Activated CD4-positive, alpha-beta T cell treated with anti-CD3 and anti-CD28 coated beads for 36 hours (primary cell): Measurements from ENCODE around the gene DET1. TPM values are rescaled to one million over a fixed set of nuclear protein-coding genes. Genes with fewer than 3 reads are reported as not detected.

Source experiments
- ATAC-seq: fragments of 200-7000 bp; cut with Tn5 transposase; one replicate; pipeline ENCODE4 v1.10.0; 2021; ENCODE audit warnings: mild to moderate bottlenecking, moderate library complexity
- CTCF ChIA-PET: fragments of 350-600 bp; sonication (Branson Sonifier 250); formaldehyde crosslinking; loops from one replicate; lab custom pipeline; 2021; ENCODE audit warnings: antibody characterized with exemption; lab: Charles Lee
- POLR2A ChIA-PET: fragments of 350-600 bp; sonication (Branson Sonifier 250); formaldehyde crosslinking; loops from one replicate; lab custom pipeline; 2021; ENCODE audit warnings: antibody characterized with exemption, inconsistent platforms; lab: Charles Lee
- DNase-seq: peaks from one replicate; pipeline ENCODE4 v3.0.0-alpha.2; 2020
- H3K27ac Mint-ChIP-seq: one replicate; pipeline ENCODE4 v1.8.0; 2021; ENCODE audit warnings: mixed read lengths
- H3K27me3 Mint-ChIP-seq: one replicate; pipeline ENCODE4 v1.8.0; 2021; ENCODE audit warnings: mixed read lengths
- H3K36me3 Mint-ChIP-seq: one replicate; pipeline ENCODE4 v1.8.0; 2021; ENCODE audit warnings: low read depth, mixed read lengths
- H3K4me1 Mint-ChIP-seq: one replicate; pipeline ENCODE4 v1.8.0; 2021; ENCODE audit warnings: mixed read lengths
- H3K4me3 Mint-ChIP-seq: one replicate; pipeline ENCODE4 v1.8.0; 2021; ENCODE audit warnings: mild to moderate bottlenecking, moderate library complexity, mixed read lengths
- H3K9me3 Mint-ChIP-seq: one replicate; pipeline ENCODE4 v1.8.0; 2021; ENCODE audit warnings: low read depth, mixed read lengths
- intact Hi-C, 2 experiments: fragments of 100-400 bp; cut with DNase I in 1 of 2; cut with micrococcal nuclease in 1 of 2; formaldehyde crosslinking; loops; one replicate each; pipeline versions ENCODE4 v1.14.2 to v1.15.1; 2022 to 2024; cut with DNase I, micrococcal nuclease
- total RNA-seq, 2 experiments: library from RNA; stranded (reverse); gene quantifications; one replicate each; pipeline ENCODE4 v1.2.3, GENCODE V29; 2021

Gene DET1
- total RNA-seq, result 1 to 10 TPM; 2.7 to 3.0 TPM

- Mint-ChIP-seq H3K9me3 (peaks cover 2% of the 10 kb centered on the region), H3K4me1 (peaks cover 13% of the 10 kb centered on the region), H3K36me3 (peaks cover 4% of the 10 kb centered on the region), H3K4me3 (peak within 1 kb of the TSS; percentile 83), H3K27ac (peak within 1 kb of the TSS; percentile 91), H3K27me3 (no peaks in the 10 kb centered on the region)
- DNase-seq, result peak; percentile 98
- intact Hi-C loops, result loop anchor here (1.0 to 10.0 kb wide), 6 partner anchors 75 to 1028 kb away; partner anchors contain the start of genes AEN (in 2 of the 2), MRPL46 (in 2 of the 2), MRPS11 (in 2 of the 2) and ABHD2 (in 1 of the 2)
- ATAC-seq, result peak; percentile 97
- ChIA-PET CTCF (no interaction called here), POLR2A (no interaction called here)
Measured at GRCh38 chr15:88546248-88547129, at the start of gene DET1. Gene DET1, minus strand, starts transcription at chr15:88546681. Its CDS starts 14,976 bp downstream, at chr15:88531705.

DNA sequence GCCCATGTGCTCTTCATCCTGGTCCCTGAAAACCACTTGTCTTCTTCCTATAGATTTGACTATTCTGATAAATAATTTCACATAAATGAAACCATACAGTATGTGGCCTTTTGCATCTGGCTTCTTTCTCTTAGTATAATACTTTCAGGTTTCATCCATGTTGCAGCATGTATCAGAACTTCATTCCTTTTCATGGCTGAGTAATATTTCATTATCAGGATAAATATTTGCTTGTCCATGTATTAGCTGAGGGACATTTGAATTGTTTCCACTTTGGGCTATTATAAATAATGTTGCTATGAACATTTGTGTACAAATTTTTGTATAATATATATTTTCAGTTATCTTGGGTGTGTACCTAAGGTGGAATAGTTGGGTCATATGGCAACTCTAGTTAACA, 44.9 kb upstream of the DET1 start:
- DNase-seq (no peak), ATAC-seq (no peak)
- H3K36me3 Mint-ChIP-seq, result no peaks in the 10 kb centered on the region
- no peaks in the 10 kb centered on the region for H3K9me3 Mint-ChIP-seq
- intact Hi-C loops, result no loop called here
- POLR2A ChIA-PET, result no interaction called here
- CTCF ChIA-PET, result interaction anchor here (0.7 kb wide), 1 partner anchor 382 kb away, joined by 3 read pairs; no protein-coding TSS in a partner anchor
- no peak overlapping the region for H3K27ac Mint-ChIP-seq
- H3K4me3 Mint-ChIP-seq, result no peak overlapping the region
- H3K27me3 Mint-ChIP-seq, result peaks cover 2% of the 10 kb centered on the region
- peaks cover 4% of the 10 kb centered on the region for H3K4me1 Mint-ChIP-seq

DNA sequence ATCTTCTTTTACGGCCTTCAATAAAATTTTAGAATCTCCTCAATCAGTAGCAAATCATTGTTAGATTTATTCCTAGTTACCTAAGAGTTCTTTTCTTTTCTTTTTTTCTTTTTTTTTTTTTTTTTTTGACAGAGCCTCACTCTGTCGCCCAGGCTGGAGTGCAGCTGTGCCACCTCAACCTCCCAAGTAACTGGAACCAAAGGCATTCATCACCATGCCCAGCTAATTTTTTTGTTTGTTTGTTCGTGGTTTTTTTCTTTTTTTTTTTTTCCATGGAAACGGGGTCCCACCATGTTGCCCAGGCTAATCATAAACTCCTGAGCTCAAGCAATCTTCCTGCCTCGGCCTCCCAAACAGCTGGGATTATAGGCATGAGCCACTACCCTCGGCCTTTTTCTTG, 44.3 kb upstream of the DET1 start:
- Mint-ChIP-seq H3K27ac (no peak overlapping the region), H3K4me1 (peaks cover 4% of the 10 kb centered on the region), H3K9me3 (no peaks in the 10 kb centered on the region), H3K27me3 (peaks cover 2% of the 10 kb centered on the region), H3K36me3 (no peaks in the 10 kb centered on the region), H3K4me3 (no peak overlapping the region)
- DNase-seq, result no peak
- intact Hi-C loops, result no loop called here
- ATAC-seq, result no peak
- POLR2A ChIA-PET, result no interaction called here
- CTCF ChIA-PET, result no interaction called here

- Mint-ChIP-seq H3K4me3 (no peak overlapping the region), H3K27ac (no peak overlapping the region), H3K4me1 (no peaks in the 10 kb centered on the region), H3K9me3 (no peaks in the 10 kb centered on the region), H3K27me3 (peaks cover 2% of the 10 kb centered on the region), H3K36me3 (no peaks in the 10 kb centered on the region)
- intact Hi-C loops, result no loop called here
- no peak for DNase-seq
- POLR2A ChIA-PET, result no interaction called here
- CTCF ChIA-PET, result interaction anchor here (0.7 kb wide), 1 partner anchor 80 kb away, joined by 3 read pairs; no protein-coding TSS in a partner anchor
- ATAC-seq, result no peak
Measured at GRCh38 chr15:88586401-88587162, 40.1 kb upstream of the DET1 start.

- intact Hi-C loops, result no loop called here
- POLR2A ChIA-PET, result no interaction called here
- ATAC-seq (no peak), DNase-seq (no peak)
- no peaks in the 10 kb centered on the region for H3K36me3 Mint-ChIP-seq
- no peak overlapping the region for H3K27ac Mint-ChIP-seq
- no peaks in the 10 kb centered on the region for H3K4me1 Mint-ChIP-seq
- H3K27me3 Mint-ChIP-seq, result peaks cover 2% of the 10 kb centered on the region
- no peaks in the 10 kb centered on the region for H3K9me3 Mint-ChIP-seq
- CTCF ChIA-PET, result interaction anchor here (0.6 kb wide), 1 partner anchor 14 kb away, joined by 3 read pairs; no protein-coding TSS in a partner anchor
- no peak overlapping the region for H3K4me3 Mint-ChIP-seq
Measured at GRCh38 chr15:88580532-88580931, 34.1 kb upstream of the DET1 start.

- intact Hi-C loops, result no loop called here
- ChIA-PET CTCF (no interaction called here), POLR2A (no interaction called here)
- H3K36me3 Mint-ChIP-seq, result no peaks in the 10 kb centered on the region
- ATAC-seq (no peak), DNase-seq (no peak)
- peaks cover 5% of the 10 kb centered on the region for H3K27me3 Mint-ChIP-seq
- H3K4me3 Mint-ChIP-seq, result no peak overlapping the region
- H3K9me3 Mint-ChIP-seq, result no peaks in the 10 kb centered on the region
- H3K4me1 Mint-ChIP-seq, result no peaks in the 10 kb centered on the region
- H3K27ac Mint-ChIP-seq, result no peak overlapping the region
Measured at GRCh38 chr15:88579322-88579721, 32.8 kb upstream of the DET1 start.

- ATAC-seq (no peak), DNase-seq (no peak)
- POLR2A ChIA-PET, result no interaction called here
- intact Hi-C loops, result no loop called here
- no peaks in the 10 kb centered on the region for H3K36me3 Mint-ChIP-seq
- no peak overlapping the region for H3K4me3 Mint-ChIP-seq
- no peaks in the 10 kb centered on the region for H3K9me3 Mint-ChIP-seq
- CTCF ChIA-PET, result no interaction called here
- H3K4me1 Mint-ChIP-seq, result no peaks in the 10 kb centered on the region
- H3K27me3 Mint-ChIP-seq, result peaks cover 3% of the 10 kb centered on the region
- no peak overlapping the region for H3K27ac Mint-ChIP-seq
Measured at GRCh38 chr15:88574655-88575054, 28.2 kb upstream of the DET1 start.

- peaks cover 3% of the 10 kb centered on the region for H3K27me3 Mint-ChIP-seq
- ChIA-PET POLR2A (no interaction called here), CTCF (no interaction called here)
- intact Hi-C loops, result no loop called here
- no peak overlapping the region for H3K27ac Mint-ChIP-seq
- no peaks in the 10 kb centered on the region for H3K36me3 Mint-ChIP-seq
- ATAC-seq (no peak), DNase-seq (no peak)
- no peak overlapping the region for H3K4me3 Mint-ChIP-seq
- H3K9me3 Mint-ChIP-seq, result no peaks in the 10 kb centered on the region
- H3K4me1 Mint-ChIP-seq, result no peaks in the 10 kb centered on the region
Measured at GRCh38 chr15:88574077-88574476, 27.6 kb upstream of the DET1 start.

- no peaks in the 10 kb centered on the region for H3K9me3 Mint-ChIP-seq
- peaks cover 5% of the 10 kb centered on the region for H3K27me3 Mint-ChIP-seq
- H3K36me3 Mint-ChIP-seq, result no peaks in the 10 kb centered on the region
- ChIA-PET CTCF (no interaction called here), POLR2A (no interaction called here)
- H3K27ac Mint-ChIP-seq, result no peak overlapping the region
- H3K4me3 Mint-ChIP-seq, result no peak overlapping the region
- DNase-seq (no peak), ATAC-seq (no peak)
- intact Hi-C loops, result no loop called here
- H3K4me1 Mint-ChIP-seq, result no peaks in the 10 kb centered on the region
Measured at GRCh38 chr15:88571852-88572259, 25.4 kb upstream of the DET1 start.

DNA sequence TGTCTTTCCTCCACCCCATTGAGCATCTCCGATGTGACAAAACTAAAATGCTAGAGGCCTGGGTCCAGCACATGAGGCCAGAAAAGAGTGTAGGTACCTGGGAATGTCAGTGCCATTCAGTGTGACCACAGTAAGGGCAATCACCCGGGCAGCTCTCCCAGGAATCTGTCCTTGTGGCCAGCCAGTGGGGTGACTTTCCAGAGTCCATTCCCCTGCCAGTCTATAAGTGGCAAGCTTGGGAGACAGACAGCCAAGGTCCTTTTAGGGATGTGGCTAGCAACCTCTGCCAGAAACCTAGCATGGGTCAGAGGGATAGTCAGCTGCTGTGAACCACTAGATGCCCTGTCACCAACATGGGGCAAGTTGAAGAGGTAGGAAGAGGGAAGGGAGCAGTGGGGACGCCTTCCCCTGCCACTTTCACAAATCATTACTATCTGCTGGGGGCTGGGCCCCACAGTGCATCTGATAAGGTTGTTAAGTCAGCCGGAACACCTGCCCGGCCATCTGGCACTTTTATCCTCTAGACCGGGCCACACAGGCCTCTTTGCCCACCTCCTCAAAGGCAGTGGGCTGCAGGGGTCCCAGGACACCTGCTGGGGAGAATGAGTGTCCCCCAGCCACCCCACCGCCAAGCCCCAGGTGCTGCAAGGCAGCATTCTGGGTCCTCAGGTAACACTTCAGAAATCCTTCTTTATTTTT, 24.8 kb upstream of the DET1 start:
- Mint-ChIP-seq H3K36me3 (no peaks in the 10 kb centered on the region), H3K9me3 (no peaks in the 10 kb centered on the region), H3K4me3 (no peak overlapping the region), H3K4me1 (no peaks in the 10 kb centered on the region), H3K27me3 (peaks cover 5% of the 10 kb centered on the region), H3K27ac (no peak overlapping the region)
- ChIA-PET CTCF (no interaction called here), POLR2A (no interaction called here)
- ATAC-seq (no peak), DNase-seq (no peak)
- intact Hi-C loops, result no loop called here

DNA sequence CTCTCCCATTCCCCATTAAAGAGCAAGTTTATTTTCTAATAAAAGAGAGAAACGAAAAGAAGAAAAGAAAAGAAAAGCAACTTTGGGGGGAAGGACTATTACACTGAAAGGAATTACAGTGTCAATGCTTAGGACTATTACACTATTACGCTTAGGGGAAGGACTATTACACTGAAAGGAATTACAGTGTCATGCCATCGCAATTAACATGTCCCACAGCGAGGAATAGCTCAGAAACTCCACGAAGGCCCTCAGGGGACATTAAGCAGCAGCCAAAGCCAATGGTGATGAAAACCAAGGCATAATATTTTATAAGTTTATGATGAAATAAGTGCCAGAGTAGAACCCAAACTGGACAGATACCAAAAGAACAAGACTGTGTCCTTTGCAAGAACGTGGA, 22.1 kb upstream of the DET1 start:
- DNase-seq (no peak), ATAC-seq (no peak)
- Mint-ChIP-seq H3K4me1 (no peaks in the 10 kb centered on the region), H3K4me3 (no peak overlapping the region), H3K36me3 (no peaks in the 10 kb centered on the region), H3K27me3 (peaks cover 2% of the 10 kb centered on the region), H3K9me3 (no peaks in the 10 kb centered on the region), H3K27ac (no peak overlapping the region)
- CTCF ChIA-PET, result no interaction called here
- POLR2A ChIA-PET, result interaction anchor here (0.6 kb wide), 1 partner anchor 141 kb away, joined by 5 read pairs; no protein-coding TSS in a partner anchor
- intact Hi-C loops, result no loop called here
